Measurements from ENCODE around the gene LCN6.
"Not testable (repeated sequence)": the region's sequence is repeated elsewhere in the genome, so short reads cannot be mapped to it uniquely, and the experiment has no call there.

LCN6 gene

DNA sequence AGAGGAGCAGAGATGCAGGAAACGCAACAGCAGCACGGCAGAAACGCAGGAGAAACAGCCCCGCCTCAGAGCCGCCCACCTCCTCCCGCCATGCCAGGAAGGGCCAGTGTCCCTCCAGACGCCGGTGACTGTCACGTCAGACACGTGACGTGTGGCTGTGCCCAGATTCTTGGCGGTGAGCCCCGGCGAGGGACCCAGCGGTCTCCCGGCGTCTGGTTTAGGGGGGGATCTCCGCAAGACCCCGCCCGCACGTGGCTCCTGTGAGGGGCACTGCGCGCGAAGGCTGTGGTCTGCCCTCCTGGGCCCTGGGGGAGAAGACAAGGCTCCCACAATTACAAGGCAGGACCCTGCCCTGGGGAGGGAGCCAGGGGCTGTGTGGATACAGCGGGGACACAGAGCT lies 12.1 kb upstream of the LCN6 start:
- in situ Hi-C loops (cut with MboI; ENCODE audit: low sequenced_read_pairs), result no loop called here

DNA sequence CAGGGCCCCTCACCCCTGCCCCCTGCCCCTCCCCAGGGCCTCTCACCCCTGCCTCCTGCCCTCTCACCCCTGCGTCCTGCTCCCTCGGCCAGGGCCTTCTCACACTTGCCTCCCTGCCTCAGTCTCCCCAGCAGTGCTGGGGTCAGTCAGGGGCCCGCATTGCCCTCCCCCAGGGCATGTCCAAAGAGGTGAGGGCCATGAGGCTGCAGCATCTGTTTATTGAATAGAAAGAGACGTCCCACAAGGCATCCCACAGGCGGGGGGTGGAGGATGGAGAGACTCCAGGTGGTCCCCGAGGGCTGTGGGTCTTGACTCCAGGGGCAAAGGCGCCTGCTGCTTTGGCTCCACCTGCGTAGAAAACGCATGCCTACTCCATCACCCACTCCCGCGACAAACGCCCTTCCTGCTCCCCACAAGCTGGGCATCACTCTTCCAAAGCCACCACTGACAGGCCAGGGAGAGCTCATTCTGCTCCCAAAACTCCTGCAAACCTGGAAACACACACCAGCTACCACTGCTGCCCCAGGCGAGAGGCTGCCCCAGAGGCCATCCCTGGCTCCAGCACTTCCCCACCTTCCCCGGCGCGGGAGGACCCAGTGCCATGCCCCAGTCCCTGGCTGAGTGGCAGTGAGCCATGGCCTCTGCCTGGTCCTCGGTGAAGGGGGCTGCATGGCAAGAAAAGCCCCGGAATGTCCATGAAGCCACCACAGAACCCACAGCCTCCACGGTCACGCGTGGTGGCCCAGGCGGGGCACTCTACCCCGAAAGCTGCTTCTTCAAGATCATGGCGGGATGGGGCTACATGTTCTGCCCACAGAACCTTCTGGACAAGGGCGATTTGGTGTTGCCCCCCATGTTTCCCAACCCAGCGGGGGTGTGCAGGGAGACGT lies 11.4 kb upstream of the LCN6 start:
- in situ Hi-C loops (cut with MboI; ENCODE audit: low sequenced_read_pairs), result no loop called here

DNA sequence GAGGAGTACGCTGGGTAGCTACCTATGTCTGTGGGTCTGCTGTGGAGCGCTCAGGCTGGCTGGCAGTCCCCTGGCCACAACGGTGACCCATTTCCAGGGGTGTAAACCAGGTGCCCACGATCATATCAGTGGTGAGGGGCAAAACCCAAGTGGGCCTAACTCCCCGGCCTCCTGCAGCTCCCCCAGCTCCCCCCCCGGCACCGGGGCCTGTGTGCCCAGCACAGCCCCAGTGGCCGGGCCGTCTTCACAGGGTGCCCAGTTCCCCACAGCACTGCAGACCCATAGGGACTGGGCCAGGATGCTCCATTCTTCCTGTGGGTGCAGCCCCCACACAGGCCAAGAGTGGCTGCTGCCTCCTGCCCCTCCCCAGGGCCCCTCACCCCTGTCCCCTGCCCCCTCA lies 10.7 kb upstream of the LCN6 start:
- in situ Hi-C loops (cut with MboI; ENCODE audit: low sequenced_read_pairs), result no loop called here

DNA sequence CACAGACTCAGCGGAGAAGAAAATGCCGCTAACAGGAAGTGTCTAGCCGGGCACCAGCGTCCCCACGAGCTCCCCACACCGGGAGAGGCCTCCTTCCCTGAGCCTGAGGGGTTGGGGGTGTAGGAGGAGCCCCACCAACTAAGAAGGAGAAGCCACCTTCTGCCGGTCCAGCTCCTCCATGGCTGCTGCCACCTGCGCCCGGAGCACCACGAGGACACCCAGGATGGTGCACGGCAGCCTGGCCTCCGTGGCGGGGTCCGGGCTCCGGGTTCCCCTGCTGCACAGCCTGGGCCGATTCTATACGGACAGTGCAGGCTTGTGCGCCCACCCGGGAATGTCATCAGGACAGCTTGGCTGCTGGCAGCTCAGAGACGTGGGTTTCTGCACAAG lies 9.4 kb upstream of the LCN6 start:
- in situ Hi-C loops (cut with MboI; ENCODE audit: low sequenced_read_pairs), result no loop called here

- in situ Hi-C loops (cut with MboI; ENCODE audit: low sequenced_read_pairs), result no loop called here
Measured at GRCh38 chr9:136757328-136757727, 9.0 kb upstream of the LCN6 start.

- in situ Hi-C loops (cut with MboI; ENCODE audit: low sequenced_read_pairs), result no loop called here
Measured at GRCh38 chr9:136756836-136757235, 8.5 kb upstream of the LCN6 start.

- in situ Hi-C loops (cut with MboI; ENCODE audit: low sequenced_read_pairs), result no loop called here
Measured at GRCh38 chr9:136756134-136756438, 7.8 kb upstream of the LCN6 start.

- in situ Hi-C loops (cut with MboI; ENCODE audit: low sequenced_read_pairs), result not testable (repeated sequence)
Measured at GRCh38 chr9:136755302-136756133, 7.2 kb upstream of the LCN6 start.

DNA sequence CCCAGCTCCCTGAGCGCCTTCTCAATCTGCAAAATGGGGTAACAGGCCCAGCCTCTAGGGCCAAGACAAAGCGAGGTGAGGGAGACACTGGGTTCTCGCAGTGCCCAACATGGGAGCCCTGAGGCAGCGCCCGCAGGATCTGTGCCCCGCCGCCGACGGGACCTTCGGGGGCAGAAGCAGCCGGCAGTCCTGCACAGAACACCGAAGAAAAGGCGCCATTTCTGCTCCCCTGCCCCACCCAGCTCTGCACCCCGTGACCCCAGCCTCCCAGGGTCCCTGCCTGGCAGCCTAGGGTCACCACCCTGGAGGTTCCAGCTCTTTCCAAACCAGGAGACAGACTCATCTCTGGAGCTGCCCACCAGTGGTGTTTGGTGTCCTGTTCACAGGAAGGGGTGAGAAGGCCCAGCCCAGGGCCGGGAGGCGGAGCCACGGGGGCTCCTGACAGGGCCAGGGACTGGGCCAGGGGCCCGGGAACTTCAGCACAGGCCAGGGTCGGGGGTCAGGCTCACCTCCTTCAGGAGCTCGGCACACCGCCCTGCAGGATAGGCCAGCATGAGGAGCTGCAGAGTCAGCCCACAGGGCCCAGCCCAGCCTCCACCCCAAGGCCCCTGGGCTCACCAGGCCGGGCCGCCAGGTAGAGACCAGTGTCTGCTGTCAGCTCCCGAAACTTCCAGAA lies 6.4 kb upstream of the LCN6 start:
- in situ Hi-C loops (cut with MboI; ENCODE audit: low sequenced_read_pairs), result no loop called here

GRCh38 chr9:136754059-136754572 lies 5.8 kb upstream of the LCN6 start:
- in situ Hi-C loops (cut with MboI; ENCODE audit: low sequenced_read_pairs), result no loop called here

GRCh38 chr9:136753371-136754058 lies 5.2 kb upstream of the LCN6 start:
- in situ Hi-C loops (cut with MboI; ENCODE audit: low sequenced_read_pairs), result no loop called here

DNA sequence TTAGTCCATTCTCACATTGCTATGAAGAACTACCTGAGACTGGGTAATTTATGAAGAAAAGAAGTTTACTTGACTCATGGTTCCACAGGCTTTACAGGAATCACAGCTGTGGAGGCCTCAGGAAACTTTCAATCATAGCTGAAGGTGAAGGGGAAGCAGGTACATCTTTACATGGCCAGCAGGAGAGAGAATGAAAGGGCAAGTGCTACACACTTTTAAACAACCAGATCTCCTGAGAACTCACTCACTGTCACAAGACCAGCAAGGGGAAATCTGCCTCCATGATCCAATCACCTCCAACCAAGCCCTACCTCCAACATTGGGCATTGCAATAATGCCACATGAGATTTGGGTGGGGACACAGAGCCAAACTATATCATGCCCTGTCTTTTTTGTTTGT lies 3.5 kb upstream of the LCN6 start:
- in situ Hi-C loops (cut with MboI; ENCODE audit: low sequenced_read_pairs), result no loop called here

GRCh38 chr9:136751244-136751643 lies 2.9 kb upstream of the LCN6 start:
- in situ Hi-C loops (cut with MboI; ENCODE audit: low sequenced_read_pairs), result no loop called here

DNA sequence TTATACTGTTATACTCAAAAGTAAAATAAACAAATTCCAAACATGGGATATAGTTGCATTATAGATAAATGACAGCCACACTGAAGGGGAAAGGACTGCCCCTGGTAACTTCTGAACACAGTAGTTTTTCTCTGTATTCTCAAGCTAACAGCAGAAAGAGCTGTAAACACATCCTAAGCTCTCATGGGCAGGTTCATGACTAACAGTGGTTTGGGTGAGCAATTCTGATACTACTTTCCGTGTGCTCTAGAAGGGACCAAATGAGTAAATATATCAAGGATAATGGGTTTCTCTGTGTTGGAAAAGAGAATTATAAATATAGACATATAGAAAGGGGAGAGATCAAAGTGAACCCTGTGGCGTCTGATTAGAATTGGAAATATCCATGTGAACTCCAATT lies 2.2 kb upstream of the LCN6 start:
- in situ Hi-C loops (cut with MboI; ENCODE audit: low sequenced_read_pairs), result no loop called here

DNA sequence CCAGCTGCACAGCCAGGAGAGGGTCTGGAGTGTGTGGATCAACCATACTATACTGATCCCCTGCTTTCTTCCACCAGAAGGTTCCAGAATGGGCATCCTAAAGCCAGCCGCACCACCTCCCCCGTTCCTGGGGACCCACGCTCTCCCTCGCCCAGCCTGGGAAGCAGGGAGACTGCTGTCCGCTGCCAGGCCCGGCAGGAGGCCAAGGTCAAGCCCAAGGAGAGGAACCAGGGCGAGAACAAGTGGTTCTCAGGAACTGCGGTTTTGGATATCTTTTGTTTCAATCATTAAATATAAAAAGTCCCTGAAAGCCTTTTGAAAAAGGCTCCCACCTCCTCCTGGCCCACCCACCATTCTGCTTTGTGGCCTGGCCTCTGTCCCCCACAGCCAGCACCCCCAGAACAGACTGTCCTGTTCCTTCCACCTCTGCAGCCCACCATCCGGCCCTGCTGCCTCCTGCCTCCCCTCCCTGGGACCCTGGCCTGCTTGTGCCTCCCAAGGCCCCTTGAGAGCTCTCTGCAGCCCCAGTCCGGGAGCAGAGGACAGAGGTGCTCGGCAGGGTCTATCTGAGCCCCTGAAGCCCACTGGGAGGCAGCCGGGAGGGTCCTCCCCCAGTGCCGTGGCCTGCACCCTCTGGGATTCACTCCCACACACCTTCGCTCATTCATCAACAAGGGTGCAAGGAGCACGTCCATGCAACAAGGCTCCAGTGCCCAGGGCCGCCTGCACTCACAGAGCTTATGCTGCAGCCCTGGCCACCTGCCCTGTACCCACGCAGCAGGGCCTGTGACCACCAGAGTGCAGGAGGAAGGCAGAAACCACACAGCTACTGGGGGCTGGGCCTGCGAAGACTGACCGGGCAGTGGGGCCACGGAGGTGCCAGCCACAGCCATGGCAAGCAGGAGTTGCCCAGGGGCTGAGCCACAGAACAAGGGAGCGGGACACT lies 614 bp upstream of the LCN6 start:
- in situ Hi-C loops (cut with MboI; ENCODE audit: low sequenced_read_pairs), result no loop called here

GRCh38 chr9:136747161-136748060 lies 914 bp downstream of the LCN6 start:
- in situ Hi-C loops (cut with MboI; ENCODE audit: low sequenced_read_pairs), result no loop called here

- in situ Hi-C loops (cut with MboI; ENCODE audit: low sequenced_read_pairs), result no loop called here
Measured at GRCh38 chr9:136746621-136747020, 1.7 kb downstream of the LCN6 start.

GRCh38 chr9:136746155-136746490 lies 2.2 kb downstream of the LCN6 start:
- in situ Hi-C loops (cut with MboI; ENCODE audit: low sequenced_read_pairs), result no loop called here

All from hTERT RPE-1 (cell line).